ENCODE data around the gene NECAB2.

DNA sequence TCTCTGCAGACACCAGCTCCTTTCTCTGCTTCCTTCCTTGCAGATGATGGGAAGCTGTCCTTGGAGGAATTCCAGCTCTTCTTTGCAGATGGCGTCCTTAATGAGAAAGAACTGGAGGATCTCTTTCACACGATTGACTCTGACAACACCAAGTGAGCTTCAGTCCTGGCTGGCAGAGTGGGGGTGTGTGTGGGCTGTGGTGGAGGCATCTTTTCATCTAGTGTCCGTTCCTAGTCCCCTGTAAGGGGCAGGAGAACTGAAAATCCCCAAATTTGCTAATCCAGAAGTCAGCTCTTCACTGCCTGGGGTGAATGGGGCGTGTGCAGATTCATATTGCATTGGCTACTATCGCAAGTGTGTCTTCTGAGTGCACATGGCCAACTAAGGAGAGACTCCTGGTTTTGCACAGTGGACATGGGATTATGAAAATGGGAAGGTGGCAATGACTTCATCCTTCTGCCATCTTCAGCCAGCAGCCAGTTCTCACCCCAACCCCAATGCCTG lies 10.4 kb downstream of the NECAB2 start:
- TF ChIP-seq, protein P1, sequence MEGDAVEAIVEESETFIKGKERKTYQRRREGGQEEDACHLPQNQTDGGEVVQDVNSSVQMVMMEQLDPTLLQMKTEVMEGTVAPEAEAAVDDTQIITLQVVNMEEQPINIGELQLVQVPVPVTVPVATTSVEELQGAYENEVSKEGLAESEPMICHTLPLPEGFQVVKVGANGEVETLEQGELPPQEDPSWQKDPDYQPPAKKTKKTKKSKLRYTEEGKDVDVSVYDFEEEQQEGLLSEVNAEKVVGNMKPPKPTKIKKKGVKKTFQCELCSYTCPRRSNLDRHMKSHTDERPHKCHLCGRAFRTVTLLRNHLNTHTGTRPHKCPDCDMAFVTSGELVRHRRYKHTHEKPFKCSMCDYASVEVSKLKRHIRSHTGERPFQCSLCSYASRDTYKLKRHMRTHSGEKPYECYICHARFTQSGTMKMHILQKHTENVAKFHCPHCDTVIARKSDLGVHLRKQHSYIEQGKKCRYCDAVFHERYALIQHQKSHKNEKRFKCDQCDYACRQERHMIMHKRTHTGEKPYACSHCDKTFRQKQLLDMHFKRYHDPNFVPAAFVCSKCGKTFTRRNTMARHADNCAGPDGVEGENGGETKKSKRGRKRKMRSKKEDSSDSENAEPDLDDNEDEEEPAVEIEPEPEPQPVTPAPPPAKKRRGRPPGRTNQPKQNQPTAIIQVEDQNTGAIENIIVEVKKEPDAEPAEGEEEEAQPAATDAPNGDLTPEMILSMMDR (conservative IDR thresholded peaks at IDR 0.05 in 1 of 2, IDR thresholded peaks at IDR 0.05 in 1 of 2; ENCODE audit: low read depth in 1 of 2, low read length in 2 of 2): no peak
- TF ChIP-seq EZH2 (IDR thresholded peaks at IDR 0.05; ENCODE audit: low read length, missing control alignments): no peak

Data from fibroblast of lung (primary cell).